Eye (tissue), 1 donor: Measurements from ENCODE around the gene POTEG.
"Not testable (repeated sequence)": the region's sequence is repeated elsewhere in the genome, so short reads cannot be mapped to it uniquely, and the experiment has no call there.

ENCODE experiments used
- DNase-seq: peaks from one replicate; pipeline ENCODE4 v3.0.0-alpha.2; 2015

Gene POTEG

GRCh38 chr14:19372813-19373500 lies 61.2 kb downstream of the POTEG start:
- DNase-seq: not testable (repeated sequence)

- DNase-seq: not testable (repeated sequence)
Observed at GRCh38 chr14:19371767-19372166, 62.4 kb downstream of the POTEG start.

- DNase-seq: not testable (repeated sequence)
Observed at GRCh38 chr14:19362803-19363202, 71.3 kb downstream of the POTEG start.

GRCh38 chr14:19362323-19362722 lies 71.8 kb downstream of the POTEG start:
- DNase-seq: not testable (repeated sequence)

- DNase-seq: not testable (repeated sequence)
Observed at GRCh38 chr14:19361636-19362253, 72.4 kb downstream of the POTEG start.

- DNase-seq: not testable (repeated sequence)
Observed at GRCh38 chr14:19360937-19361635, 73.1 kb downstream of the POTEG start.
